HCT116 (cell line): ENCODE measurements around the gene MEOX1.

Source experiments
- ATF3 ChIP-seq: IDR thresholded peaks from 2 replicates; pipeline ENCODE4 v1.6.1; 2012
- CTCF ChIP-seq, 3 experiments: fragments of 200-600 bp in 1 of 3; sonication (generic) in 1 of 3; IDR thresholded peaks in 2 of 3; conservative IDR thresholded peaks in 1 of 3; 2 replicates each; pipeline ENCODE4 v1.5.1; 2012 to 2017; ENCODE audit warnings: low read depth in 2 of 3, low read length in 2 of 3, antibody characterized with exemption in 1 of 3, borderline replicate concordance in 1 of 3, control low read depth in 1 of 3, mild to moderate bottlenecking in 1 of 3, mixed read lengths in 1 of 3, mixed run types in 1 of 3, moderate library complexity in 1 of 3; ENCODE audit not compliant: insufficient read depth in 1 of 3
- EZH2 ChIP-seq: fragments of 200-600 bp; sonication (generic); IDR thresholded peaks from 2 replicates; pipeline ENCODE4 v1.6.1; 2017; ENCODE audit warnings: antibody characterized with exemption, mixed run types
- EZH2phosphoT487 ChIP-seq: fragments of 200-600 bp; IDR thresholded peaks from 2 replicates; pipeline ENCODE4 v1.6.1; 2018; ENCODE audit warnings: antibody characterized with exemption, borderline replicate concordance
- POLR2A ChIP-seq: IDR thresholded peaks from 2 replicates; pipeline ENCODE4 v1.7.0; 2011; ENCODE audit warnings: borderline replicate concordance; ENCODE audit not compliant: insufficient read depth, insufficient read length; ENCODE audit errors: extremely low read depth
- POLR2AphosphoS5 ChIP-seq: IDR thresholded peaks from 2 replicates; pipeline ENCODE4 v1.6.1; 2011; ENCODE audit warnings: mild to moderate bottlenecking, low read depth, low read length, moderate library complexity
- RAD21 ChIP-seq: IDR thresholded peaks from 2 replicates; pipeline ENCODE4 v1.6.1; 2012; ENCODE audit warnings: low read depth, mild to moderate bottlenecking
- REST ChIP-seq: IDR thresholded peaks from 2 replicates; pipeline ENCODE4 v1.6.1; 2012; ENCODE audit warnings: low read depth
- SP1 ChIP-seq: IDR thresholded peaks from 2 replicates; pipeline ENCODE4 v1.6.1; 2012; ENCODE audit warnings: low read depth
- YY1 ChIP-seq: IDR thresholded peaks from 2 replicates; pipeline ENCODE4 v1.6.1; 2011; ENCODE audit warnings: low read length, low read depth, moderate library complexity, mild to moderate bottlenecking; ENCODE audit not compliant: insufficient replicate concordance; ENCODE audit errors: extremely low read depth
- ZFX ChIP-seq: fragments of 450-650 bp; IDR thresholded peaks from 2 replicates; pipeline ENCODE4 v1.6.1; 2017
- ZNF274 ChIP-seq: fragments of 200-500 bp; sonication (Bioruptor generic); IDR thresholded peaks from 2 replicates; pipeline ENCODE4 v1.6.1; 2014; ENCODE audit warnings: mild to moderate bottlenecking, low read depth, low read length, inconsistent platforms

GRCh38 chr17:43665084-43665936, 3.6 kb upstream of the MEOX1 start:
- TF ChIP-seq POLR2AphosphoS5 = no peak
- TF ChIP-seq ZFX = no peak
- TF ChIP-seq REST = no peak
- TF ChIP-seq CTCF (IDR thresholded peaks at IDR 0.05 in 2 of 3, conservative IDR thresholded peaks at IDR 0.05 in 1 of 3; ENCODE audit: borderline replicate concordance in 1 of 3, insufficient read depth in 1 of 3, low read depth in 2 of 3, low read length in 2 of 3) = no peak
- no peak for TF ChIP-seq POLR2A
- TF ChIP-seq EZH2phosphoT487 = no peak
- TF ChIP-seq EZH2 = no peak
- TF ChIP-seq YY1 = no peak
- TF ChIP-seq SP1 = no peak
- no peak for TF ChIP-seq ATF3
- TF ChIP-seq RAD21 = no peak
- no peak for TF ChIP-seq ZNF274
